ENCODE data around the gene MARK4.

DNA sequence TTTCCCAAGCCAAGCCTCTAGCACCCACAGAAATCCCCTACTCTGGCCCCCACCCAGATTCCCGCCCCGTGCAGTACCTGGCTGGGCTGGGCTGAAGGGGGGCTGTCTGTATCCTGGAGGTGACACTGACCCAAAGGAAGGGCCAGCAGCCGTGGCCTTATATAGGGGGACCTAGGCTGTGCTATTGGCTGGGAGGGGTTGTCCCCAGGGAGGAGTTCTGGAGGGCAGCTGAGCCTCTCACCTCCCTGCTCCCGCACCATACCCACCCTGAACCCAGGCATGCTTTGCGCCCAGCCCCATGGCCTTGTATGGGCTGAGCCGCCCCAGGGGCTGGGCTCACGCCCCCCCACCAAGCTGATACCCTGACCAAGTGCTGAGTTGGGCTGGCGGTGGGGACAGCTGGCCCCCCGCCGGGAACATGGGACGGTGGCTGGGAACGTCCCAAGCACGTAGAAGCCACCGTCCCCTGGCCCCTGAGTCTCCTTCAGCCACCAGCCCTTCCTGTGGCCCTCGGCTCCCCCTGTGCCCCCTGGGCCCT lies 71.7 kb downstream of the MARK4 start, which contains the start of gene CKM:
- TF ChIP-seq, protein P1, sequence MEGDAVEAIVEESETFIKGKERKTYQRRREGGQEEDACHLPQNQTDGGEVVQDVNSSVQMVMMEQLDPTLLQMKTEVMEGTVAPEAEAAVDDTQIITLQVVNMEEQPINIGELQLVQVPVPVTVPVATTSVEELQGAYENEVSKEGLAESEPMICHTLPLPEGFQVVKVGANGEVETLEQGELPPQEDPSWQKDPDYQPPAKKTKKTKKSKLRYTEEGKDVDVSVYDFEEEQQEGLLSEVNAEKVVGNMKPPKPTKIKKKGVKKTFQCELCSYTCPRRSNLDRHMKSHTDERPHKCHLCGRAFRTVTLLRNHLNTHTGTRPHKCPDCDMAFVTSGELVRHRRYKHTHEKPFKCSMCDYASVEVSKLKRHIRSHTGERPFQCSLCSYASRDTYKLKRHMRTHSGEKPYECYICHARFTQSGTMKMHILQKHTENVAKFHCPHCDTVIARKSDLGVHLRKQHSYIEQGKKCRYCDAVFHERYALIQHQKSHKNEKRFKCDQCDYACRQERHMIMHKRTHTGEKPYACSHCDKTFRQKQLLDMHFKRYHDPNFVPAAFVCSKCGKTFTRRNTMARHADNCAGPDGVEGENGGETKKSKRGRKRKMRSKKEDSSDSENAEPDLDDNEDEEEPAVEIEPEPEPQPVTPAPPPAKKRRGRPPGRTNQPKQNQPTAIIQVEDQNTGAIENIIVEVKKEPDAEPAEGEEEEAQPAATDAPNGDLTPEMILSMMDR (IDR thresholded peaks at IDR 0.05 in 8 of 11, conservative IDR thresholded peaks at IDR 0.05 in 3 of 11), result no peak
- TF ChIP-seq POLR2A (IDR thresholded peaks at IDR 0.05), result no peak

All from spleen (tissue), 7 donors.